ACC112 (cell line): ENCODE results near the gene UBN2.
"Not testable (repeated sequence)": the region's sequence is repeated elsewhere in the genome, so short reads cannot be mapped to it uniquely, and the experiment has no call there.

Experiments
- H2AFZ ChIP-seq: fragments of 200-600 bp; sonication (generic); one replicate; pipeline ENCODE4 v1.6.0; 2017; ENCODE audit warnings: antibody characterized with exemption, low read length; ENCODE audit not compliant: unreplicated experiment
- H3K27ac ChIP-seq: fragments of 200-600 bp; sonication (generic); 2 replicates; pipeline ENCODE4 v1.5.1; 2014; ENCODE audit warnings: low read depth, mild to moderate bottlenecking, antibody characterized with exemption, low read length, moderate library complexity
- H3K27me3 ChIP-seq: fragments of 200-600 bp; sonication (generic); 2 replicates; pipeline ENCODE4 v1.6.1; 2014; ENCODE audit warnings: mild to moderate bottlenecking, antibody characterized with exemption, low read length, moderate library complexity, mixed read lengths; ENCODE audit not compliant: insufficient read depth
- H3K36me3 ChIP-seq: fragments of 200-600 bp; sonication (generic); 2 replicates; pipeline ENCODE4 v1.6.1; 2016; ENCODE audit warnings: mild to moderate bottlenecking, antibody characterized with exemption, low read length, moderate library complexity, mixed read lengths; ENCODE audit not compliant: insufficient read depth
- H3K4me1 ChIP-seq: fragments of 200-600 bp; sonication (generic); one replicate; pipeline ENCODE4 v1.6.1; 2016; ENCODE audit warnings: low read length, mixed read lengths; ENCODE audit not compliant: insufficient read depth, unreplicated experiment, control insufficient read depth
- H3K4me3 ChIP-seq: fragments of 200-600 bp; sonication (generic); 2 replicates; pipeline ENCODE4 v1.5.1; 2014; ENCODE audit warnings: mild to moderate bottlenecking, low read depth, low read length
- H3K79me2 ChIP-seq: fragments of 200-600 bp; sonication (generic); one replicate; pipeline ENCODE4 v1.6.0; 2016; ENCODE audit warnings: low read length; ENCODE audit not compliant: control insufficient read depth, unreplicated experiment, insufficient read depth

Gene UBN2

GRCh38 chr7:139330333-139331030 lies 99.4 kb downstream of the UBN2 start:
- H3K4me3 ChIP-seq = no peak overlapping the region
- no peaks in the 10 kb centered on the region for H3K27me3 ChIP-seq
- H3K27ac ChIP-seq = no peak overlapping the region
- no peaks in the 10 kb centered on the region for H3K79me2 ChIP-seq
- no peaks in the 10 kb centered on the region for H3K36me3 ChIP-seq
- peaks cover 14% of the 10 kb centered on the region for H3K4me1 ChIP-seq
- H2AFZ ChIP-seq = no peak overlapping the region

GRCh38 chr7:139332697-139333359 lies 101.8 kb downstream of the UBN2 start:
- no peak overlapping the region for H3K27ac ChIP-seq
- no peak overlapping the region for H2AFZ ChIP-seq
- no peaks in the 10 kb centered on the region for H3K36me3 ChIP-seq
- H3K4me1 ChIP-seq = peaks cover 14% of the 10 kb centered on the region
- H3K27me3 ChIP-seq = no peaks in the 10 kb centered on the region
- no peaks in the 10 kb centered on the region for H3K79me2 ChIP-seq
- H3K4me3 ChIP-seq = no peak overlapping the region

GRCh38 chr7:139333443-139333842 lies 102.4 kb downstream of the UBN2 start:
- H3K4me1 ChIP-seq, H2AFZ ChIP-seq, H3K27me3 ChIP-seq, H3K4me3 ChIP-seq, H3K79me2 ChIP-seq, H3K36me3 ChIP-seq, H3K27ac ChIP-seq: not testable (repeated sequence)

- no peaks in the 10 kb centered on the region for H3K79me2 ChIP-seq
- H3K27ac ChIP-seq = no peak overlapping the region
- H3K27me3 ChIP-seq = no peaks in the 10 kb centered on the region
- H2AFZ ChIP-seq = no peak overlapping the region
- no peaks in the 10 kb centered on the region for H3K36me3 ChIP-seq
- H3K4me3 ChIP-seq = no peak overlapping the region
- H3K4me1 ChIP-seq = no peaks in the 10 kb centered on the region
Measured at GRCh38 chr7:139334399-139335150, 103.5 kb downstream of the UBN2 start.

GRCh38 chr7:139339025-139339424 lies 108.0 kb downstream of the UBN2 start:
- H3K79me2 ChIP-seq = peaks cover 16% of the 10 kb centered on the region
- no peaks in the 10 kb centered on the region for H3K27me3 ChIP-seq
- no peaks in the 10 kb centered on the region for H3K36me3 ChIP-seq
- no peak overlapping the region for H3K4me3 ChIP-seq
- H3K27ac ChIP-seq = no peak overlapping the region
- no peak overlapping the region for H2AFZ ChIP-seq
- no peaks in the 10 kb centered on the region for H3K4me1 ChIP-seq

- peak overlapping the region; percentile 92 for H3K27ac ChIP-seq
- peak overlapping the region; percentile 82 for H3K4me3 ChIP-seq
- H3K36me3 ChIP-seq = no peaks in the 10 kb centered on the region
- H3K27me3 ChIP-seq = no peaks in the 10 kb centered on the region
- no peaks in the 10 kb centered on the region for H3K4me1 ChIP-seq
- peaks cover 16% of the 10 kb centered on the region for H3K79me2 ChIP-seq
- peak overlapping the region; percentile 64 for H2AFZ ChIP-seq
Measured at GRCh38 chr7:139339698-139340036, 108.6 kb downstream of the UBN2 start.

GRCh38 chr7:139340037-139340807 lies 109.2 kb downstream of the UBN2 start:
- Histone ChIP-seq H3K4me3 (peak overlapping the region; percentile 82), H3K79me2 (peaks cover 16% of the 10 kb centered on the region), H3K27me3 (no peaks in the 10 kb centered on the region), H3K27ac (peak overlapping the region; percentile 92), H3K36me3 (no peaks in the 10 kb centered on the region), H3K4me1 (no peaks in the 10 kb centered on the region), H2AFZ (peak overlapping the region; percentile 64)

- Histone ChIP-seq H3K4me1 (no peaks in the 10 kb centered on the region), H2AFZ (peak overlapping the region; percentile 63), H3K79me2 (peaks cover 16% of the 10 kb centered on the region), H3K27ac (peak overlapping the region; percentile 92), H3K27me3 (no peaks in the 10 kb centered on the region), H3K4me3 (peak overlapping the region; percentile 82), H3K36me3 (no peaks in the 10 kb centered on the region)
Measured at GRCh38 chr7:139340808-139341057, 109.7 kb downstream of the UBN2 start.

- Histone ChIP-seq H2AFZ (peak within 1 kb of the TSS; percentile 63), H3K36me3 (no peaks in the 10 kb centered on the region), H3K79me2 (peaks cover 16% of the 10 kb centered on the region), H3K4me3 (peak within 1 kb of the TSS; percentile 82), H3K4me1 (no peaks in the 10 kb centered on the region), H3K27me3 (no peaks in the 10 kb centered on the region), H3K27ac (peak within 1 kb of the TSS; percentile 92)
Measured at GRCh38 chr7:139341058-139341775, 110.2 kb downstream of the UBN2 start, which contains the start of gene FMC1. FMC1 (plus strand) TSS chr7:139341337; CDS start chr7:139341385, 48 bp downstream.

- peak overlapping the region; percentile 82 for H3K4me3 ChIP-seq
- H3K36me3 ChIP-seq = no peaks in the 10 kb centered on the region
- peak overlapping the region; percentile 63 for H2AFZ ChIP-seq
- H3K79me2 ChIP-seq = peaks cover 16% of the 10 kb centered on the region
- H3K27ac ChIP-seq = peak overlapping the region; percentile 92
- no peaks in the 10 kb centered on the region for H3K27me3 ChIP-seq
- no peaks in the 10 kb centered on the region for H3K4me1 ChIP-seq
Measured at GRCh38 chr7:139341776-139342226, 110.8 kb downstream of the UBN2 start.
